SK-N-SH treated with all-trans-retinoic acid at 6 μM for 48 hours (cell line): ENCODE results near the gene MINDY4.
A peak's percentile ranks its signal among the peaks of the same experiment; 100 is the strongest.

Experiments
- ATAC-seq: fragments of 200-7000 bp; cut with Tn5 transposase; 3 replicates; pipeline ENCODE4 v1.9.1; 2020; ENCODE audit warnings: mild to moderate bottlenecking, moderate library complexity
- ARNTL ChIP-seq: fragments of 450-650 bp; formaldehyde crosslinking; IDR thresholded peaks from 2 replicates; pipeline ENCODE4 v1.5.0; 2020; ENCODE audit warnings: low read depth, mild to moderate bottlenecking, moderate library complexity, borderline replicate concordance
- BACH2 ChIP-seq: fragments of 250-450 bp; sonication (Bioruptor Pico); IDR thresholded peaks from 2 replicates; pipeline ENCODE4 v1.9.0; 2021; ENCODE audit warnings: mild to moderate bottlenecking, borderline replicate concordance
- CSDC2 ChIP-seq: fragments of 250-450 bp; sonication (Bioruptor Pico); IDR thresholded peaks from 2 replicates; pipeline ENCODE4 v1.5.0; 2020; ENCODE audit warnings: mild to moderate bottlenecking, moderate library complexity
- ESRRG ChIP-seq: fragments of 250-450 bp; sonication (Bioruptor Pico); IDR thresholded peaks from 2 replicates; pipeline ENCODE4 v1.6.1; 2021; ENCODE audit warnings: mild to moderate bottlenecking
- ISL1 ChIP-seq: fragments of 250-450 bp; sonication (Bioruptor Pico); IDR thresholded peaks from 2 replicates; pipeline ENCODE4 v2.1.2; 2022; ENCODE audit warnings: mild to moderate bottlenecking, moderate library complexity
- OSR1 ChIP-seq: fragments of 250-450 bp; sonication (Bioruptor Pico); IDR thresholded peaks from 2 replicates; pipeline ENCODE4 v1.8.0; 2022; ENCODE audit warnings: moderate library complexity, mild to moderate bottlenecking, inconsistent platforms
- RARB ChIP-seq: fragments of 250-450 bp; sonication (Bioruptor Pico); IDR thresholded peaks from 2 replicates; pipeline ENCODE4 v1.8.0; 2021; ENCODE audit warnings: mild to moderate bottlenecking, moderate library complexity
- SNAI2 ChIP-seq: fragments of 250-450 bp; sonication (Bioruptor Pico); IDR thresholded peaks from 2 replicates; pipeline ENCODE4 v1.5.0; 2020; ENCODE audit warnings: mild to moderate bottlenecking, moderate library complexity
- TCF4 ChIP-seq: fragments of 250-450 bp; sonication (Bioruptor Pico); IDR thresholded peaks from 2 replicates; pipeline ENCODE4 v1.8.0; 2021; ENCODE audit warnings: mild to moderate bottlenecking, moderate library complexity, borderline replicate concordance
- ZC3H10 ChIP-seq: fragments of 250-450 bp; sonication (Bioruptor Pico); IDR thresholded peaks from 2 replicates; pipeline ENCODE4 v1.5.1; 2021; ENCODE audit warnings: mild to moderate bottlenecking, moderate library complexity
- ZFP3 ChIP-seq: fragments of 250-450 bp; sonication (Bioruptor Pico); IDR thresholded peaks from 2 replicates; pipeline ENCODE4 v1.5.0; 2020; ENCODE audit warnings: mild to moderate bottlenecking, moderate library complexity
- ZFP30 ChIP-seq: fragments of 450-650 bp; formaldehyde crosslinking; IDR thresholded peaks from 2 replicates; pipeline ENCODE4 v1.5.0; 2022; ENCODE audit warnings: mild to moderate bottlenecking, moderate library complexity
- ZNF565 ChIP-seq: fragments of 450-650 bp; formaldehyde crosslinking; conservative IDR thresholded peaks from 2 replicates; pipeline ENCODE4 v1.5.0; 2020; ENCODE audit warnings: low read depth, mild to moderate bottlenecking, moderate library complexity
- ZNF70 ChIP-seq: fragments of 450-650 bp; formaldehyde crosslinking; IDR thresholded peaks from 2 replicates; pipeline ENCODE4 v1.5.0; 2020; ENCODE audit warnings: mild to moderate bottlenecking, moderate library complexity
- ZNF8 ChIP-seq: fragments of 450-650 bp; formaldehyde crosslinking; IDR thresholded peaks from 2 replicates; pipeline ENCODE4 v1.5.0; 2020; ENCODE audit warnings: mild to moderate bottlenecking, moderate library complexity
- TF ChIP-seq, protein P1 (sequence below): fragments of 250-450 bp; sonication (Bioruptor Pico); IDR thresholded peaks from 2 replicates; pipeline ENCODE4 v1.5.1; 2021; ENCODE audit warnings: mild to moderate bottlenecking, moderate library complexity
- TF ChIP-seq, protein P2 (sequence below): fragments of 250-450 bp; sonication (Bioruptor Pico); IDR thresholded peaks from 2 replicates; pipeline ENCODE4 v1.5.1; 2020; ENCODE audit warnings: low read depth, mild to moderate bottlenecking, moderate library complexity
- TF ChIP-seq, protein P3 (sequence below): fragments of 250-450 bp; sonication (Bioruptor Pico); IDR thresholded peaks from 2 replicates; pipeline ENCODE4 v1.8.0; 2021; ENCODE audit warnings: low read depth, mild to moderate bottlenecking, moderate library complexity, borderline replicate concordance
- TF ChIP-seq, protein P4 (sequence below): fragments of 250-450 bp; sonication (Bioruptor Pico); IDR thresholded peaks from 2 replicates; pipeline ENCODE4 v1.8.0; 2020; ENCODE audit warnings: mild to moderate bottlenecking, moderate library complexity, borderline replicate concordance
- TF ChIP-seq, protein P5 (sequence below): fragments of 250-450 bp; sonication (Bioruptor Pico); IDR thresholded peaks from 2 replicates; pipeline ENCODE4 v1.5.0; 2020; ENCODE audit warnings: mild to moderate bottlenecking, moderate library complexity

The MINDY4 gene

DNA sequence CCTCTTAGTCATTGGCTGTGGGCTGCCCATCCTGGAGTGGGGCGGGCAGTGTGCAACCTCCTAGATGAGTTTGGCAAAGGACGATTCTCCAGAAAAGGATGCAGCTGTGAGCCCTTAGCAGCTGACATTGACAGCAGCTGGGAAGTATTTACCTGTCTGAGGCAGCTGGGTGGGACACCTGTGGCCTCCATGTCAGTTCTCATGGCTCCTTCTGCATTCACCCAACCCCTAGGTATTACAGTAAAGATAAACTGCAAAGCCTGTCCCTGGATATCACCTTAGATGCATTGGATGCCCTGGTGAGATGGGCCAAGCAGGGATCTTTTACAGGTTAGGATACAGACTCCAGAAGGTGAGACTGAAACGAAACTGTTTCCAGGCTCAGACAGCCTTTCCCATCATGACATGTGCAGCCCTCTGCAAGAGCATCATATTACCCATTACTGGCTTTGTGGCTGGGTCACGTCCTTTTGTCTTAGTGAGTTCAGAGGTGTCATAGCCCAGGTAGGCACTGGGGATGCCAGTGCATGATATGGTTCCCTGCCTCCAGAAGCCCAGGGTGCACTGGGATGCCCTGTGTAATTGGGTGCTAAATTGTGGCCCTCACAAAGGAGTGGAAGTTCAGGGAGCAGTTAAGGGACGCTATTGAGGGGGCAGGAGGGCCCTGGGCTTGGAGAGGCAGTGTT, 28.9 kb downstream of the MINDY4 start:
- ATAC-seq = peak; percentile 3; the same call in 2 of the 3 replicates
- no peak for TF ChIP-seq RARB (CRISPR knock-in tag)
- TF ChIP-seq, protein P1, sequence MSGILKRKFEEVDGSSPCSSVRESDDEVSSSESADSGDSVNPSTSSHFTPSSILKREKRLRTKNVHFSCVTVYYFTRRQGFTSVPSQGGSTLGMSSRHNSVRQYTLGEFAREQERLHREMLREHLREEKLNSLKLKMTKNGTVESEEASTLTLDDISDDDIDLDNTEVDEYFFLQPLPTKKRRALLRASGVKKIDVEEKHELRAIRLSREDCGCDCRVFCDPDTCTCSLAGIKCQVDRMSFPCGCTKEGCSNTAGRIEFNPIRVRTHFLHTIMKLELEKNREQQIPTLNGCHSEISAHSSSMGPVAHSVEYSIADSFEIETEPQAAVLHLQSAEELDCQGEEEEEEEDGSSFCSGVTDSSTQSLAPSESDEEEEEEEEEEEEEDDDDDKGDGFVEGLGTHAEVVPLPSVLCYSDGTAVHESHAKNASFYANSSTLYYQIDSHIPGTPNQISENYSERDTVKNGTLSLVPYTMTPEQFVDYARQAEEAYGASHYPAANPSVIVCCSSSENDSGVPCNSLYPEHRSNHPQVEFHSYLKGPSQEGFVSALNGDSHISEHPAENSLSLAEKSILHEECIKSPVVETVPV = no peak
- no peak for TF ChIP-seq ZNF8 (CRISPR knock-in tag)
- no peak for TF ChIP-seq ZFP3
- no peak for TF ChIP-seq OSR1
- no peak for TF ChIP-seq ZNF70

DNA sequence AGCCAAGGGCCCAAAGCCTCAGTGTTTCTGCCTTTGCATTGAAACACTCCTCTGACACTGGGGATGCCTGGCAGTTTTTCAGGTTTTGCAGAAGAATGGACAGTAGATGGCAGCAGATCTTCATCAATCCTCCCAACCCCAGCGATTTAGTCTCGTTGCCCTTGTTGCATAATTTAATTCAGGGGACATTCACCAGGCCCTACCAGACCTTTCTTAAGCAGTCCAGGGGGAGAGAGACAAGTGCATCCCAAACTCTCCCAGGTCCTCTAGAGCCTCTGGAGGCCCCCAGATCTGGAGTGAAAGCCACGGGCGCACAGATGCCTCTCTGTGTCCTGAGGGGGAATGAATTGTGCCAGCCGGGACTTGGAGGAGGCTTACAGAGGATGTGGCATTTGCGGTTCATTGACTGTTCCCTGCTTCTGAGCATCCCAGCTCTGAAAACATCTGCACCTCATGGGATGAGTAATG, 29.6 kb downstream of the MINDY4 start:
- ATAC-seq = peak; percentile 79

DNA sequence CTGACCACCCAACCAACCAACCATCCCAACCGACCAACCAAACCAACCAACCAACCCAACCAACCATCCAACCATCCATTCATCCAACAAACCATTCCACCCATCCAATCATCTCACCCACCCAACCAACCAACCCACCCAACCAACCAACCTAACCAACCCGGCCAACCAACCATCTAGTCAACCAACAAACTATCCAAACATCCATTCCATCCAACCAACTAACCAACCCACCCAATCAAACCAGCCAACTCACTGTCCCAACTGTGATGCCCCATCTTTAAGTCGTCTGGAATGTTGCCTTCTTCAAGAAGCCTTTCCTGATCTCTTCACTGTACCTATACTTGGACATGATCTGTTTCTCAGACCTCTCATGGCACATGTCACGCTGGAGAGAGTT, 31.6 kb downstream of the MINDY4 start:
- no peak for TF ChIP-seq SNAI2 (CRISPR knock-in tag)
- TF ChIP-seq, protein P2, sequence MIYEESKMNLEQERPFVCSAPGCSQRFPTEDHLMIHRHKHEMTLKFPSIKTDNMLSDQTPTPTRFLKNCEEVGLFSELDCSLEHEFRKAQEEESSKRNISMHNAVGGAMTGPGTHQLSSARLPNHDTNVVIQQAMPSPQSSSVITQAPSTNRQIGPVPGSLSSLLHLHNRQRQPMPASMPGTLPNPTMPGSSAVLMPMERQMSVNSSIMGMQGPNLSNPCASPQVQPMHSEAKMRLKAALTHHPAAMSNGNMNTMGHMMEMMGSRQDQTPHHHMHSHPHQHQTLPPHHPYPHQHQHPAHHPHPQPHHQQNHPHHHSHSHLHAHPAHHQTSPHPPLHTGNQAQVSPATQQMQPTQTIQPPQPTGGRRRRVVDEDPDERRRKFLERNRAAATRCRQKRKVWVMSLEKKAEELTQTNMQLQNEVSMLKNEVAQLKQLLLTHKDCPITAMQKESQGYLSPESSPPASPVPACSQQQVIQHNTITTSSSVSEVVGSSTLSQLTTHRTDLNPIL (CRISPR knock-in tag) = no peak
- TF ChIP-seq, protein P3, sequence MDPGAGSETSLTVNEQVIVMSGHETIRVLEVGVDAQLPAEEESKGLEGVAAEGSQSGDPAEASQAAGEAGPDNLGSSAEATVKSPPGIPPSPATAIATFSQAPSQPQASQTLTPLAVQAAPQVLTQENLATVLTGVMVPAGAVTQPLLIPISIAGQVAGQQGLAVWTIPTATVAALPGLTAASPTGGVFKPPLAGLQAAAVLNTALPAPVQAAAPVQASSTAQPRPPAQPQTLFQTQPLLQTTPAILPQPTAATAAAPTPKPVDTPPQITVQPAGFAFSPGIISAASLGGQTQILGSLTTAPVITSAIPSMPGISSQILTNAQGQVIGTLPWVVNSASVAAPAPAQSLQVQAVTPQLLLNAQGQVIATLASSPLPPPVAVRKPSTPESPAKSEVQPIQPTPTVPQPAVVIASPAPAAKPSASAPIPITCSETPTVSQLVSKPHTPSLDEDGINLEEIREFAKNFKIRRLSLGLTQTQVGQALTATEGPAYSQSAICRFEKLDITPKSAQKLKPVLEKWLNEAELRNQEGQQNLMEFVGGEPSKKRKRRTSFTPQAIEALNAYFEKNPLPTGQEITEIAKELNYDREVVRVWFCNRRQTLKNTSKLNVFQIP (CRISPR knock-in tag) = no peak
- TF ChIP-seq, protein P4, sequence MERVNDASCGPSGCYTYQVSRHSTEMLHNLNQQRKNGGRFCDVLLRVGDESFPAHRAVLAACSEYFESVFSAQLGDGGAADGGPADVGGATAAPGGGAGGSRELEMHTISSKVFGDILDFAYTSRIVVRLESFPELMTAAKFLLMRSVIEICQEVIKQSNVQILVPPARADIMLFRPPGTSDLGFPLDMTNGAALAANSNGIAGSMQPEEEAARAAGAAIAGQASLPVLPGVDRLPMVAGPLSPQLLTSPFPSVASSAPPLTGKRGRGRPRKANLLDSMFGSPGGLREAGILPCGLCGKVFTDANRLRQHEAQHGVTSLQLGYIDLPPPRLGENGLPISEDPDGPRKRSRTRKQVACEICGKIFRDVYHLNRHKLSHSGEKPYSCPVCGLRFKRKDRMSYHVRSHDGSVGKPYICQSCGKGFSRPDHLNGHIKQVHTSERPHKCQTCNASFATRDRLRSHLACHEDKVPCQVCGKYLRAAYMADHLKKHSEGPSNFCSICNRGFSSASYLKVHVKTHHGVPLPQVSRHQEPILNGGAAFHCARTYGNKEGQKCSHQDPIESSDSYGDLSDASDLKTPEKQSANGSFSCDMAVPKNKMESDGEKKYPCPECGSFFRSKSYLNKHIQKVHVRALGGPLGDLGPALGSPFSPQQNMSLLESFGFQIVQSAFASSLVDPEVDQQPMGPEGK = no peak
- TF ChIP-seq TCF4 (CRISPR knock-in tag) = no peak
- TF ChIP-seq ZNF565 = no peak
- TF ChIP-seq ARNTL = no peak
- TF ChIP-seq ESRRG (CRISPR knock-in tag) = no peak
- TF ChIP-seq ZNF70 = no peak
- TF ChIP-seq ZFP3 = no peak
- TF ChIP-seq OSR1 = no peak
- no peak for TF ChIP-seq ZNF8 (CRISPR knock-in tag)
- no peak for TF ChIP-seq ZC3H10 (CRISPR knock-in tag)
- no peak for TF ChIP-seq ZFP30 (CRISPR knock-in tag)
- no peak for TF ChIP-seq CSDC2 (CRISPR knock-in tag)

More for the DNA sequence above, 29.6 kb downstream of the MINDY4 start:
- TF ChIP-seq TCF4 (CRISPR knock-in tag) = peak; percentile 61; the same call in 1 of the 2 replicates
- TF ChIP-seq SNAI2 (CRISPR knock-in tag) = 0 out of 2 replicates have a peak, but pooled peaks have one; percentile 58
- TF ChIP-seq, protein P5, sequence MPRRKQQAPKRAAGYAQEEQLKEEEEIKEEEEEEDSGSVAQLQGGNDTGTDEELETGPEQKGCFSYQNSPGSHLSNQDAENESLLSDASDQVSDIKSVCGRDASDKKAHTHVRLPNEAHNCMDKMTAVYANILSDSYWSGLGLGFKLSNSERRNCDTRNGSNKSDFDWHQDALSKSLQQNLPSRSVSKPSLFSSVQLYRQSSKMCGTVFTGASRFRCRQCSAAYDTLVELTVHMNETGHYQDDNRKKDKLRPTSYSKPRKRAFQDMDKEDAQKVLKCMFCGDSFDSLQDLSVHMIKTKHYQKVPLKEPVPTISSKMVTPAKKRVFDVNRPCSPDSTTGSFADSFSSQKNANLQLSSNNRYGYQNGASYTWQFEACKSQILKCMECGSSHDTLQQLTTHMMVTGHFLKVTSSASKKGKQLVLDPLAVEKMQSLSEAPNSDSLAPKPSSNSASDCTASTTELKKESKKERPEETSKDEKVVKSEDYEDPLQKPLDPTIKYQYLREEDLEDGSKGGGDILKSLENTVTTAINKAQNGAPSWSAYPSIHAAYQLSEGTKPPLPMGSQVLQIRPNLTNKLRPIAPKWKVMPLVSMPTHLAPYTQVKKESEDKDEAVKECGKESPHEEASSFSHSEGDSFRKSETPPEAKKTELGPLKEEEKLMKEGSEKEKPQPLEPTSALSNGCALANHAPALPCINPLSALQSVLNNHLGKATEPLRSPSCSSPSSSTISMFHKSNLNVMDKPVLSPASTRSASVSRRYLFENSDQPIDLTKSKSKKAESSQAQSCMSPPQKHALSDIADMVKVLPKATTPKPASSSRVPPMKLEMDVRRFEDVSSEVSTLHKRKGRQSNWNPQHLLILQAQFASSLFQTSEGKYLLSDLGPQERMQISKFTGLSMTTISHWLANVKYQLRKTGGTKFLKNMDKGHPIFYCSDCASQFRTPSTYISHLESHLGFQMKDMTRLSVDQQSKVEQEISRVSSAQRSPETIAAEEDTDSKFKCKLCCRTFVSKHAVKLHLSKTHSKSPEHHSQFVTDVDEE = no peak

DNA sequence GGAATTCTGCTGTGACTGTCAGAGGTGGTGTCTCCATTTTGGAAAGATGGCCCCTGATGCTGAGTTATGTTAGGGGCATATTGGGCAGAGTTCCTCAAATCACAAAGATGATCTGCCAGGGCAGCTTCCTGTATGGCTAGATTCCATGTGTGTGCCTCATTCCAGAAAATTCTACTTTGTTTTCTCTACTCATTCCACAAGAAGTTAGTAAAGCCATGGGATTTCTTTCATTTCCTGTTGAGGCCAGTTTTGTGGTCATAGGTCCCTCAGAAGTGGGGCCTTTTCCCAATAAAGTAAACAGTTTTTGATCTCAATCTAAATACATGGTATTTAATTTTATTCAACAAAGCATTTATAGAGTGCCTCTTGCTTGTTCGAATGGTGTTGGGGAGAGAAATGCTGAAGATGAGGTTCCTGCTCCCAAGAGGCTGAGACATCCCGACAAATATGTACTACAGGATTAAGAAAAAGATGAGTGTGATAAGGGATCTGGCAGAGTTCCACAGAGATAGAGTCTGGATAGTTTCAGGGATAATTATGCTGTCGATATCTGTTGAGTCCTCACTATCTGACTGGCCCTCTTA, 33.0 kb downstream of the MINDY4 start:
- ATAC-seq = peak; percentile 58
- peak; percentile 19; the same call in 1 of the 2 replicates for TF ChIP-seq TCF4 (CRISPR knock-in tag)
- TF ChIP-seq CSDC2 (CRISPR knock-in tag) = 0 out of 2 replicates have a peak, but pooled peaks have one; percentile 24
- no peak for TF ChIP-seq BACH2 (CRISPR knock-in tag)
- peak; percentile 31; the same call in 1 of the 2 replicates for TF ChIP-seq ISL1 (CRISPR knock-in tag)

More for the DNA sequence above, 31.6 kb downstream of the MINDY4 start:
- no peak for ATAC-seq
